ENCODE data around the gene C20orf202.
"Not testable (repeated sequence)": the region's sequence is repeated elsewhere in the genome, so short reads cannot be mapped to it uniquely, and the experiment has no call there.

The C20orf202 gene

DNA sequence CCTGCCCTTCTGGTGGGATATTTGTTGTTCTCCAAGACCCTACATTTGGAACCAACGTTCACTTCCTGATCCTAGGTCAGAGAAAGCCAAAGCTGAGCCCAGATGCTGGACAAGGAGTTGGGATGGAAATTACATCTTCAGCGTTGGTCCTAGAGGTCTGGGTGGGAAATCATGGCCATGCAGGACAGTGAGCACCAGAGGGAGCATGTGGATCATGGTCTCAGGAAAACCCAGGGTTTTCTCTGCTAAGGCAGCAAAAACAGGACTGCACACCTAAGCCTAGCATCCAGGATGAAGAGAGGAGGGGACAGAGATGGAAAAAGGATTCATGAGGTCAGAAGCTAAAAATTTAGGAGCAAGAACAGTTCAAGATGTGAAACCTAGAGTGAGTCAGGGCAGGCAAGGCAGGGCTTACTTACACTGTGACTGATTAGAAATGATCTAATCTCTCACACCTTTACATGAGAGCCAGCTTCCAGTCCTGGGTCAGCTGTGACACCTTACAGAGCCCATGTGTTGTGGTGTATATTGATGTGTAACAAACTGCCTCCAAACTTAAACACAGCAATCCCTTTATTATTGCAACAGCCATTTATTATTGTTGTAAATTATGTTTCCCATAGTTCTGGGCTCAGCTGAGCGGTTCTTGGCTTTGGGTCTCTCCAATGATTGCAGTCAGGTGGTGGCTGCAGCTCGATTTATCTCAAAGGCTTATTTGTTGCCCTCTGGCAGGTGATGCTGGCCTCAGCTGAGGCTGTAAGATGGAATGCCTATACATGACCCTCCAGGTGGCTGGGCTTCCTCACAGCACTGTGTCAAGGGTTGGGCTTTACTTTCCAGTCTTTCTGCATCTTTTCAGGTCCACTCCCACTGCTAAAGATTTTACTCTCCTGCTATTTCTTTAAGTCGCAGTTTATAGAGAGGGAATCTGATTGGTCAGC, 6.5 kb downstream of the C20orf202 start:
- no peak for DNase-seq

DNA sequence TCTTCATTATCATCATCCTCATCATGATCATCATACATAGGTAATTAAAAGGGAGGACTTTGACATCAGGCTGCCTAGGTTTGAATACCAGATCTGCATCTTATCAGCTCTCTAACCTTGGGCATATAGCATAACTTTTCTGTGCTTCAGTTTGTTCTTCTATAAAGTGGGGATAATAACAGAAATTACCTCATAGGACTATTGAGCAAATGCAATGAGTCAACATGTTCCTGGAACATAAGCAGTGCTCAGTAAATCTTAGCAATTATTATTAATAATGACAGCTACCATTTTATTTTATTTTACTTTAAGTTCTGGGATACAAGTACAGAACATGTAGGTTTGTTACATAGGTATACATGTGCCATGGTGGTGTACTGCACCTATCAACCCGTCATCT, 7.2 kb downstream of the C20orf202 start:
- DNase-seq: no peak

DNA sequence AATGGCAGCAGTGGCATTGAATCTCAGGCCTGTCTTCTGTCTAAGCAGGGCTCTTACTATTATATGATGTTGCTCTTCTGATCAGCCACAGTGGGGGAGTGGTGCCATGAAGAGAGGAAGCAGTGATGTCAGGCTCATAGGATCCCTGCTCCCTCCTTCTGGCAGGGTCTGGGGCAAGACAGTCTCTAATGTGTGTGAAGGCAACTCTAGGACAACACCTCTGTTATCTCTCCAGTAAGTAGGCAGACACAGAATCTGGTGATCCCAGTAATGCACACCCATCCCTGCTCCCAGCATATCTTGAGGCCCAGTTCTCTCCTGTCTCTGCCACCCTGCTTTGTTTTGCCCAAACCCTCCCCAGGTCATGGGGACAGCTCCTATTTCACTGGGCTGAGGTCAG, 8.8 kb downstream of the C20orf202 start:
- DNase-seq: no peak

DNA sequence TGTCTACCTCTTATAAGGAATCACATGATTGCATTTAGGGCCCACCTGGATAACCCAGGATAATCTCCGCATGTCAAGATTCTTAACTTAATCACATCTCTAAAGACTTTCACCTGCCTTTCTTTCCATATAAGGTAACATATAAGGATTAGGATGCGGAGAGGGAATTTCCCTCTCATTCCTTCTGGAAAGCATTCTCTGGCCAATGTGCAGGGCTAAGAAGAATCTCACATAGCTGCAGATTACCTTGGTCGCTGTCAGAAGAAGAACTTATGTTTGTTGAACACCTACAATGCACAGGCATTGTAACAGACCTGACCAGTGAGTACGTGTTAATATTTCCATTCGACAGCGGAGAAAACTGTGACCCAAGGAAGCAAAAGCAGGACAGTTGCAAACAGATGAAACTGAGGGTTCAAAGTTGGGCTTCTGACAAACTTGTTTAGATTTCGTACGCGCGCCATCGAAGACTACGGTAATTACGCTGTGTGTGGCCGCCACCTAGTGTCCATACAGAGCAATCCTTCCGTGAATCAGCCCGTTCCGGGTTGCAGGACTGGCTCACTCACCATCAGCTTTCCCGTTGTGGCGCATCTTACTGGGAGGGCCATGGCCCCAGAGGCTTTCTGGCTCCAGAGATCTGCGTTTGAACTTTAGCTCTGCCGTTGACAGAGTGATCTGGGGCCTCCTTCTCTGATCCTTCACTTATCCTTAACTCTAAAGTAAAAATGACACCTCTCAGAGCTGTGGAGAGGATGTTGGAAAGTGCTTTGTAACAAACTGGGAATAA, 9.5 kb downstream of the C20orf202 start:
- peak; percentile 66 for DNase-seq

DNA sequence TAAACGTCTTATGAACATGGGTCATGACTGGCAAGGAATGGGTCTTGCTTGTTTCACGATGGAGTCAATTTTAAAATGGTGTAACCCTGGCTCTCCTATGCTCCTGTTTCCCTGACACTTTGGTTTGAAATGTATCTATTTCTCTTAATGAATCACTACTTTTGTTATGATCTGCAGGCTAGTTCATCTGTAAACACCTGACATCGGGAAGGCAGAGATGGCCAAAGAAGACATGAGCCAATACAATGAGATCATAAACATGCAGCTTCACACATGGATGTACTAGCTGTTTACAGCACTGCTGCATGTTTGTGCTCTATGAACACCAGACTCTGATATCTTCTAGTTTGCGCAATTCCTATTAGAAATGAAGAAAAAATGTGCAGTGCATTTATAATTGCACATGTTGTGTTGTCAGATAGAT, 11.6 kb downstream of the C20orf202 start:
- no peak for DNase-seq

DNA sequence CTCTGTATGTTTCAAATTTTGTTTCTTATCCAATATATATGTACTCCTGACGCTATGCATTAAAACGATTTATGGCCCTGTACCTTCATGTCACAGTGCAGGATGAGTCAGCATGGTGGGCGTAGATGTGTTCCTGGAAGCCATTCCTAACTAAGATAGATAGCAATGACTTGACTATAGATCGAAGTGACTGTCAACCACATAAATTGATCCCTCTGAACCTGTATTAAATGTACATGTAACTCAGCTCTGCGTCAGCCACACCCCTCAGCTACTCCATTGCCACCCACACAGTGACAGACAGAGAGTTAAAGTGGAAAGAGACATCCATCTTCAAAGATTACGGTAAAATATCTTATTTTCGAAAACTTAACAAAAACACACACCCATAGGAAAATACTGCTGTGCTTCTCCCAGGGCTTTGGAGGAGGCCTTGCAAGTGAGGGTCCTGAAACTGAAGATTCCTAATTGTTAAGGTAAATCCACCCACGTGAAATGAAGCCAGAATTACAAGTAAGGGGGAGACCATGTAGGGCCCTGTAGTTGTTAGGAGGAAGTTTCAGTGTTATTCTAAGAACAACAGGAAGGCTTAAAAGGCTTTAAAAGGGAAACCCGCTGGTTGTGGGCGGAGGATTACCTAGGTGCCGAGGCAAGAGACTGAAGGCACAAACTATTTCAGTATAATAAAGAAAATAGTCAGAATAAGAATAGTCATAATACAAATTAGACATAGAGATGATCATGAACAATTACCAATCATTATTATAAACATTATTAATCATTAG, 12.3 kb downstream of the C20orf202 start:
- DNase-seq: peak; percentile 28

DNA sequence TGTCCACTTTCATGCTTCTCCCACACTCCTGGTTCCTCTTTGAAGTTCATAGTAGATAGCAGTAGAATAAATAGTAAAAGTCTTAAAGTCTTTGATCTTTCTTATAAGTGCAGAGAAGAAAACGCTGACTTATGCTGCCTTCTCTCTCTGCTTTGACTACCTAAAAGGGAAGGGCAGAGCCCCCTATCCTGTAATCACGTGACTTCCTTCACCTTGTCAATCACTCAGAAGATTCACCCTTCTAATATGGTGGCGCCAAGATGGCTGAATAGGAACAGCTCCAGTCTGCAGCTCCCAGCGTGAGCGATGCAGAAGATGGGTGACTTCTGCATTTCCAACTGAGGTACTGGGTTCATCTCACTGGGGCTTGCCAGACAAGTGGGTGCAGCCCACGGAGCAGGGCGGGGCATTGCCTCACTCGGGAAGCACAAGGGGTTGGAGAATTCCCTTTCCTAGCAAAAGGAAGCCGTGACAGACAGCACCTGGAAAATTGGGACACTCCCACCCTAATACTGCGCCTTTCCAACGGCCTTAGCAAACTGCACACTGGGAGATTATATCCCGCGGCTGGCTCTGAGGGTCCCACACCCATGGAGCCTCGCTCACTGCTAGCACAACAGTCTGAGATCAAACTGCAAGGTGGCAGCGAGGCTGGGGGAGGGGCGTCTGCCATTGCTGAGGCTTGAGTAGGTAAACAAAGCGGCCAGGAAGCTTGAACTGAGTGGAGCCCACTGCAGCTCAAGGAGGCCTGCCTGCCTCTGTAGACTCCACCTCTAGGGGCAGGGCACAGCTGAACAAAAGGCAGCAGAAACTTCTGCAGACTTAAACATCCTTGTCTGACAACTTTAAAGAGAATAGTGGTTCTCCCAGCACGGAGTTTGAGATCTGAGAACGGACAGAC, 13.5 kb downstream of the C20orf202 start:
- not testable (repeated sequence) for DNase-seq

DNA sequence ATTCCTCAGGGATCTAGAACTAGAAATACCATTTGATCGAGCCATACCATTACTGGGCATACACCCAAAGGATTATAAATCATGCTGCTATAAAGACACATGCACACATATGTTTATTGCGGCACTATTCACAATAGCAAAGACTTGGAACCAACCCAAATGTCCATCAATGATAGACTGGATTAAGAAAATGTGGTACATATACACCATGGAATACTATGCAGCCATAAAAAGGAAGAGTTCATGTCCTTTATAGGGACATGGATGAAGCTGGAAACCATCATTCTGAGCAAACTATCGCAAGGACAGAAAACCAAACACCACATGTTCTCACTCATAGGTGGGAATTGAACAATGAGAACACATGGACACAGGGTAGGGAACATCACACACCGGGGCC, 19.5 kb downstream of the C20orf202 start:
- DNase-seq: not testable (repeated sequence)

DNA sequence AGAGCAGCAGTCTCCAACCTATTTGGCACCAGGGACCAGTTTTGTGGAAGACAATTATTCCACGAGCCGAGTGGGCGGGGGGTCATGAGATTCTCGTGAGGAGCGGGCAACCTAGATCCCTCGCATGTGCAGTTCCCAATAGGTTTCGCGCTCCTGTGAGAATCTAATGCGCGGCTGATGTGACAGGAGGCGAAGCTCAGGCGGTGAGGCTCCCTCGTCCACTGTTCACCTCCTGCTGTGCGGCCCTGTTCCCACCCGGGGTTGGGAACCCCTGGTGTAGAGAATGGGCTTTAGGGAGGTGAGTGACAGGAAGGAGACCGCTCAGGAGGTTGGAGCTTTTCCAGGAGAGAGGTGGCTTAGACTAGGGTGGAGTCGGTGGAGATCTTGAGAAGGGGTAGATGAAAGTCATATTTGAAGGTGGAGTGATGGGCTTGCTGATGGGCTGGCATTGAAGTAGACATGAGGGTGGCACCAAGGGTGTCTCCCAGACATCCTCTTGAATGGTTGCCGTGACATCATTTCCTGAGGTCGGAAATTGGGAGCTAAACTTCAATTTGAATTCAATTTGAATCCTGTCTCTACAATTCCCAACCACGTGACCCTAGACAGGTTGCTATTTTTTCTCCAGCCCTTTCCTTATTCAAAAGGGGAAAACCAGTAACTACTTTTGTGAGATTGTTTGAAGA, 21.1 kb downstream of the C20orf202 start:
- no peak for DNase-seq

DNA sequence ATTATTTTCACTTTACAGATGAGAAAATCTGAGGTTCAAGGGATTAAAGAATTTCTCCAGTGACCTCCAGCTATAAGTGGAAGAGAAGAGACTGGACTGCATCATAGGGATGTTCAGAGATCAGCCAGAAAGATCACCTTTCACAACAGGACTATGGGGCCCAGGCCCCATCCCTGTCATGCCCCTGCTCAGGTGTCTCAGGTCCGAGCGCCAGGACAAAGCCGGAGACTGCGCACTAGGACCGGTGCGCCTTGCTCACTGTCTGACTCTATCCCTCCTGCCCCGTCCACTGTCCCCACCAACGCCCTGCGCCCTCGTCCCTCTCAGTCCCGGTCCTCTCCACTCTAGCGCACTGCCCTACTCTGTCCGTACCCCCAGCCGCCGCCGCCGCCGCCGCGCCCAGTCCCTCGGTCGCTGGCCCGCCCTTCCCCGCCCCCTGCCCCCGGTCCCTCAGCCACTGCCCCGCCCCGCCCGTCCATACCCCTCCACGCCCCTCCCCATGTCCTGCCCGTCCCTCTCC, 22.1 kb downstream of the C20orf202 start:
- DNase-seq: no peak

DNA sequence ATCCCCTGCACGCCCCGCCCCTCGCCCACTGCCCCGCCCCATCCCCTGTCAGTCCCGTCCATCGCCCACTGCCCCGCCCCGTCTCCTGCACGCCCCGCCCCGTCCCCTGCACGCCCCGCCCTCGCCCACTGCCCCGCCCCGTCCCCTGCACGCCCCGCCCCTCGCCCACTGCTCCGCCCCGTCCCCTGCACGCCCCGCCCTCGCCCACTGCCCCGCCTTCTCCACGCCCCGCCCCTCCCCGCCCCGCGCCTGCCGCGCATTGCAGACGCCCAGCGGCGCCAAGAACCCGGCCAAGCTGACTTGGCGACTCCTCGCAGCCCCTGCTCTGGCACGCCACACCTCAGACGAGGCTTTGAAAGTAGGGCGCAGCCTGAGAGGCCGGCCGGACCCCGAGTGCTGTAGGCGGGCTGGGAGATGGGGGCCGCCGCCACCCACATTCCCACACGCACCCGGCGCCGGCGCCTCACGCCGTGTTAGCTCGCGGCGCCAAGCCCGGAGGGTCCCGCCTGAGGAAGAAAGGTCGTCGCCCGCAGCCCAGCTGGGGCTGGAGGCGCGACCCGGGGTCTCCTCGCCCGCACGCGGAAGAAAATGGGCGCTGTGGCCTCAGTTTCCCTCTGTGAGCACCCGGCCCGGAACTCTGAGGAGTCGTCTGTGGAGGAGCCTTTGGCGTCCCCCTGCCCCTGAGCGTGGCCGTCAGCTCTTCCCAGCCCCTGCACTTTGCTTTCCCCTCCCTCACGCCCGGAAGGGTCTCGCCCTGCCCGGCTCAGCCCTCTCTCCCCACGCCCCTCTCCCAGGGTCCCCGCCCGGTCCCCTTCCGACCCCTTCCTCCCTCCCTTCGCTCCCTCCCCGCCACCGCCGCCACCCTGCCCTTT, 22.8 kb downstream of the C20orf202 start, which contains the start of gene RAD21L1:
TSS of gene RAD21L1 (plus strand) at position 262 of the 872 bp plus-strand sequence. CDS start 2,410 bp downstream, outside the sequence.
- peak; percentile 63 for DNase-seq

DNA sequence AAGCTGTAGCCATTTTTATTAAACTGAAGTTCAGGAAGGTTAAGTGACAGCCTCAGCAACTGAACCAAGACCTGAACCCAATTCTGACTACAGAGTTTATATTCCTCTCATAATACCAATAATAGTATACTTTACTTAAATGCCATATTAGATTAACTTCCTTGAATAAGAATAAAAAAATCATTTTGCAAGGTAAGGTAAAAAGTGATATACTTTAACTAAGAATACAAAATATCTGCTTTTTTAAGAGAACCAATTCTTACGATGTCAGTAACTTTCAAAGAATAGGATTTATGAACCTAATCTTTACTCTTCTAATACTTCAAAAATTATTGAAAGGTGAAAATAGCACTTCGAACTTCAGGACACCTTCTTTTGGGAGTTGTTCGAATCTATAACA, 26.3 kb downstream of the C20orf202 start:
- no peak for DNase-seq

DNA sequence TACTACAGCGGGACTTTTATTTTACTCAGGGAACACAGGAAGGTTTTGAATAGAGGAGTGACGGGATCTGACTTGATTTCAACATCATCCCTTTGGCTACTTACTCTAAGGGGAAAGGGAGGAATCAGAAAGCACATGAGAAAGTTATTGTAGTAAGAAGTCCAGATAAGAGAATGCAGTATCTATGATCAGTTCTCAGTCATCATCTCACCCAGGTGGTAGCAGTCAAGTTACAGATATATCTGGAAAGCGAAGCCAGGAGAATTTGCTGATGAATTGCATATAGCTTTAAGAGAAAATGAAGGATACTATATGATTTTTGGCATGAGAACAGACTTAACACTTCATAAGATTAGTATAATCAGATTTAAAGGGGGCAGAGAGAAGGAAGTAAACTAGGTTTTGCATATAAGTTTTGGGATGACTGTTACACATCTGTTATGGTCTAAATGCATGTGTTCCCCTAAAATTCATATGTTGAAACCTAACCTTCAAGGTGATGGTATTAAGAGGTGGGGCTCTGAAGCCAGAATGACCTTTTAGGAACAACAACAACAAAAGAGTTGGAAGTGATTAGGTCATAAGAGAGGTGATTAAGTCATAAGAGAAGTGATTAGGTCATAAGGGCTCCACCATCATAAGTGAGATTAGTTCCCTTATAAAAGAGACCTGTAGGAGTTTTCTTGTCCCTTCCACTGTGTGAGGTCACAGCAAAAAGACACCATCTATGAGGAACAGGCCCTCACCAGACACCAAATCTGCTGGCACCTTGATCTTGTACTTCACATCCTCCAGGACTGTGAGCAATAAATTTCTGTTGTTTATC, 29.2 kb downstream of the C20orf202 start:
- no peak for DNase-seq

DNA sequence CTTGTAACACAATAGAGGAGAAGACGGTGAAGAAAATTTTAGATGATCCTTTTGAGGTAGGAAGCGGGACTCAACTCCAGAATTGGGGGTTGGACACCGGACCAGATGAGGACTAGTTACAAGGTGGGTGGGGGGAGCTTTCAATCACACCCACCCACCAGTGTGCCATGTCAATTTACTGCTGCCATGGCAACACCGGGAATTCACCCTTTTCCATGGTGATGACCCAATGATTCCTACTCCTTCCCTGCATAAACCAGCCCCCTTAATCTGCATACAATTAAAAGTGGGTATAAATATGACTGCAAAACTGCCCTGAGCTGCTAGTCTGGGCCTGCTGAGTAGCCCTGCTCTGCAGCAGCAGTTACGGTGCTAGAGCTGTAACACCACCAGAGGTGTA, 37.3 kb downstream of the C20orf202 start:
- no peak for DNase-seq

DNA sequence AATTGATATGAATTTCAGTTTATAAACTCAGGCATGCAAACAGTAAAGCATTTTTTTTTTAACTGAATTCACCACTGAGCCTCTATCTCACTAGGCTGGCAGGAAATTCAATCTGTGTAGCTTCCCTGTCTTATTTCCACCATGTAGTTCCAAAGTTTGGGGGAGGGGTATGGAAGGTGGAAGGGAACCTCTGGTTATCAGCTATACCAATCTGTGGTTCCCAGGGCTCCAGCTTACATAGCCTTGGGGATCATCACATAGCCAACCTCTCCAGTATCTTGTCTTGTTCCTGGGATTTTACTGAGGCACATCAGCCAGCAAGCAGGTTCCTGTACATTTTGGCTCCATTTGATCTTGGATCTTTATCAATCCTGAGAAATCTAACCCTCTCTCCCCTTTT, 38.2 kb downstream of the C20orf202 start:
- no peak for DNase-seq

DNA sequence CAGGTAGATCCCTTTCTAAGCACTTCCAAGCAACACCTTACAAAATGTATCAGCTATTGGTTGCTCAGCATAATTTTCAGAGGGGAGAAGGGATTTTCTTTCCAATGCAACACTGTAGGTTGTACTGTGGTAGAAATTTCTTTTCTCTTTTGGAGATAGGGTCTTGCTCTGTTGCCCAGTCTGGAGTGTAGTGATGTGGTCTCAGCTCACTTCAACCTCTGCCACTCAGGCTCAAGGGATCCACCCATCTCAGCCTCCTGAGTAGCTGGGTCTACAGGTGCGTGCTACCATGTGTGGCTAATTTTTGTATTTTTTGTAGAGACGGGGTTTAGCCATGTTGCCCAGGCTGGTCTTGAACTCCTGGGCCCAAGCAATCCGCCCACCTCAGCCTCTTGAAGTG, 38.8 kb downstream of the C20orf202 start:
- no peak for DNase-seq

DNA sequence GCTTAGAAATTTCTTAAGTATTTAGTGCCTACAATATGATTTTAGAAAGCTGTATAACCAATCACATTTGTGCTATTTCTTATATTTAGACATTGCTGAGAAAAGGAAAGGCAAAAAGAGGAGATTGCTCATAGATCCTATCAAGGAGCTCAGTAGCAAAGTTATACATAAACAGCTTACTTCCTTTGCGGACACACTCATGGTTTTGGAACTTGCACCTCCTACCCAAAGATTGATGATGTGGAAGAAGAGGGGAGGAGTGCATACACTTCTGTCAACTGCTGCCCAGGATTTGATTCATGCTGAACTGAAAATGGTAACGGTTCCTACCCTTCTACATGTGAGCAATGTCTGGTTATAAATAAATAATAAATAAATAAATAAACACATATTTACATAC, 39.3 kb downstream of the C20orf202 start:
- no peak for DNase-seq

DNA sequence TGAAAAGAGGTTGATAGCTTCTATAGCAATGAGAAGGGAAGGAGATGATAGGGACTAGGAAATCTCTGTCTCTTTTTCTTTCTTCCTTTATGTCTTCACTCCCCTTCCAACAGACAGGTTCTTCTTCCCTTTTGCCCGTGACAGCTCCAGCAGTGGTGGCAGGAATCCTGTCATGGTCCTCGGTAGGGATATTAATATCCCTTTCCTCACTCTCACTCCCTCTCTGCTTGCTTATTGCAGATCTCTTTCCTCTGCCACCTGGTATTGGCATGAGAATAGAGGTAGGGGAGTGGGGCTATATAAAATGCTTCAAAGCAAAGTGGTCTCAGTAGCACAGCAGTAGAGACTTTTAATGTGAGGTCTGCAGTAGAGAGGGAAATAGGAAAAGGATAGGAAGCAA, 42.3 kb downstream of the C20orf202 start:
- DNase-seq: no peak

DNA sequence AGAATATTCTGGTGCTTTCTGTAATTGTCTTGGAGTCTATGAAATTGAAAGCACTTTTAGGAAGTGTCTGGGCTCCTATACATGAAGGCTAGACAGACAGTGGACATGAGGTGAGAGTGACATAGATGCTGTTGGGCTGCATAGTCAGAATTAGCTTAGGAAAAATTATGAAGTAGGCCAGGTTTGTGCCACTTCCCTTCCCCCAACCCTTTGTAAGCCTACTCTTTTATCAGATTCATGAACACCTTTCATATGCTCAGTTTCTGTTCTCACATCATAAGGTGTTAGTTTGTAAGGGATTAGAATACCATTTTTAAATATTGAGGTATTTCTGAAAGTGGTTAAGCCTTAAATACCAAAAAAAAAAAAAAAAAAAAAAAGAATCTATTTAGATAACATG, 44.4 kb downstream of the C20orf202 start:
- DNase-seq: no peak

Measured in CD4-positive, alpha-beta T cell treated with Interleukin-4 for 4 hours (primary cell).